NK-92 (cell line): ENCODE measurements around the gene FOXO3.
"Not testable (repeated sequence)": the region's sequence is repeated elsewhere in the genome, so short reads cannot be mapped to it uniquely, and the experiment has no call there.

Experiments
- DNase-seq: peaks from one replicate; lab custom pipeline; 2025; ENCODE audit not compliant: unreplicated experiment; lab: John Stamatoyannopoulos, UW

Gene FOXO3

GRCh38 chr6:108677894-108678293 lies 117.2 kb downstream of the FOXO3 start:
- DNase-seq: no peak

DNA sequence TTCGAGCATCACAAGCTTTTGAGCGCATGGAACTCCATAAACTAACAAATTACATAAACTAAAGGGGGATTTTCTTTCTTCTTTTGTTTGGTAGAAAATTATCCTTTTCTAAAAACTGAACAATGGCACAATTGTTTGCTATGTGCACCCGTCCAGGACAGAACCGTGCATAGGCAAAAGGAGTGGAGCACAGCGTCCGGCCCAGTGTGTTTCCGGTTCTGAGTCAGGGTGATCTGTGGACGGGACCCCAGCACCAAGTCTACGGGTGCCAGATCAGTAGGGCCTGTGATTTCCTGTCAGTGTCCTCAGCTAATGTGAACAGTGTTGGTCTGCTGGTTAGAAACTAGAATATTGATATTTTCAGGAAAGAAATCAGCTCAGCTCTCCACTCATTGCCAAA lies 119.6 kb downstream of the FOXO3 start:
- DNase-seq: not testable (repeated sequence)

- DNase-seq: not testable (repeated sequence)
Measured at GRCh38 chr6:108681721-108682120, 121.0 kb downstream of the FOXO3 start.

GRCh38 chr6:108682383-108683119 lies 121.8 kb downstream of the FOXO3 start:
- not testable (repeated sequence) for DNase-seq

GRCh38 chr6:108683976-108684375 lies 123.3 kb downstream of the FOXO3 start:
- DNase-seq: not testable (repeated sequence)

GRCh38 chr6:108684771-108685329 lies 124.1 kb downstream of the FOXO3 start:
- DNase-seq: no peak

- DNase-seq: no peak
Measured at GRCh38 chr6:108685970-108686369, 125.3 kb downstream of the FOXO3 start.

- no peak for DNase-seq
Measured at GRCh38 chr6:108686896-108687295, 126.2 kb downstream of the FOXO3 start.

DNA sequence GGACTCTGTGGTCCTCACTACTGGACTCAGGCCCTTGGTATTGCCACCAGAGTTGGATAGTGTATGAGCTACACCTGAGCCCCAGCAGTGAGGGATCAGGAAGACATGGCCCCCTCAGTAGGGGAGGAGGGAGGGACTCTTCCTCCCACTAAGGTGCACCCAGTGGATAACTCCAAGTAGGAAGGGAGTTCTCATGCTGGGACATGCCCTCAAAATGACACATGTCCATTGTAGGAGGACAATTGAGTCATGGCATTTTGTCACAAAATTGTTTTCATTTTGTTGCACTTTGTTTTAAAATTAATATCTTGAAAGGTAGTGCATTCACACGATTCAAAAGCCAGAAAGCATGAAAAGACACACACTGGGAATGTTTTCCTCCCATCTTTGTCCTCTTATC lies 127.2 kb downstream of the FOXO3 start:
- no peak for DNase-seq

DNA sequence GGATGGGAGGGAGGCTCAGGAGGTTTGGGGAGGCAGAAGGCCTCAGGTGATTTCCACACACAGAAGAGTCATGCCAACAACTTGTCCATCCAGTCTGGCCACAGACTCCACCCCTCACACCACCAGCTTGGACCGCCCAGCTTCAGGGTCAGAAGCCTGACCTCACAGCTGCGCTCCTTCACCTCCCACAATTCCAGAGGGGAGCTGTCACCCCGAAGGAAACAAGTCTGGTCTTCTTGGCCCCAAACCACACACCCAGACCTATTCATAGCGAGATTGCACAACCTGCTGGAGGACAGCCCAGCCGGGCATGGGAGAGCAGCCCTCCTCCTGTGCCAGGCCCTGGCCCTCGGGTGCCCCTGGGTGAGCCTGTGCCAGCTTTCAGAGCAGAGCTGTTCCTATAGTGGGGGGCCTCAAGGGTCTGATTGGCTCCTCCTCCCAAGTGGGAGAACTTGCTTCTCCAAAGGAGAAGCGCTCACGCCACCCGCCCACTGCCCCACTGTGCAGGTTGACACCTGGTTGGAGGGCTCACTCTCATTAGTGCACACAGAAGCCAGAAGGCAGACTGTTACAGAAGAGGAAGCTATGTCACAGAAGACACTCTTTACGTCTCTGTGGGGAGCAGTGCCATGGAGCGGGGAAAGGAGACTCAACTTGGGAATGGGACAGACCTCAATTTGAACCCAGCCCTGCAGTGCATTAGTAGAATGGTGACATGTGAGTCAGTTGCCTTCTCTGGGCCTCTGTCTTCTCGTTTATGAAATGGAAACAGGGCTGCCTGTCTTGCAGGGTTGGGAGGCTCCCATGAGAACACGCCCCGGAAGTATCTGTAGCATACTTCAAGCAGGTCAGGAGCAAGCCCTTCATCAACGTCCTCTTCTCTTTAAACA lies 128.8 kb downstream of the FOXO3 start:
- no peak for DNase-seq

DNA sequence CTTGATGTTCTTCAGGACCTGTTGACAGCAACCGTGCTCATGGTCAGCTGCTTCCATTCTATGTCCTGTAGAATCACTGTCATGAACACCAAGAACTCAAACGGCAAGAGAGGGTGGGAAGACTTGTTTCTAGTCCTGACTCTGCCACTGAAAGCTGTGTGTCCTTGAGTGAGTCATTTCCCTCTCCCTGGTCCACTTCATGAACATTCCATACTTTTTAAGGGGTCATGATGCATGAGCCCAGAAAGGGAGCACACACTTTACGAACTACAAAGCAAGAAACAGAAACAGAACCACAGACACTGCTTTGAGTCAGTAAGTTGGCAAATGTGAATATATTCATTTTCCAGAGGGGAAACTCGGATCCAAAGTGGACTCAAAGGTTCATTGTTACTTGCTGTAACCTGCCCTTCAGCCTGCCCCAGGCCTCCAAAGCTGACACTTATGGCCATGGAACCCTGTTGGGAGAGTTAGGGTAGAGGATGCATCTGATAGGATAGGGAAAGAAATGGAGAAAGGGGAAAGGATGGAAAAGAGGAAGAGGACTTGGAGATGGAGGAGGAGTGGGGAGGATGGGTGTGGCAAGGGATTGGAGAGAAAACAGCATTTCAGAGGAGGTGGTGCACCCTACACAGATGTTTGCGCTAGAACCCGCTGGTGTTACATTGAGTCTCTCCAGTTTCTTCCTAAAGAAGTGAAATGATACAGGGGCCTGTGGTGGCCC lies 129.8 kb downstream of the FOXO3 start:
- no peak for DNase-seq

GRCh38 chr6:108693430-108694154 lies 132.9 kb downstream of the FOXO3 start:
- DNase-seq: no peak

- no peak for DNase-seq
Measured at GRCh38 chr6:108694816-108695215, 134.1 kb downstream of the FOXO3 start.

GRCh38 chr6:108697561-108698161 lies 136.9 kb downstream of the FOXO3 start:
- no peak for DNase-seq

DNA sequence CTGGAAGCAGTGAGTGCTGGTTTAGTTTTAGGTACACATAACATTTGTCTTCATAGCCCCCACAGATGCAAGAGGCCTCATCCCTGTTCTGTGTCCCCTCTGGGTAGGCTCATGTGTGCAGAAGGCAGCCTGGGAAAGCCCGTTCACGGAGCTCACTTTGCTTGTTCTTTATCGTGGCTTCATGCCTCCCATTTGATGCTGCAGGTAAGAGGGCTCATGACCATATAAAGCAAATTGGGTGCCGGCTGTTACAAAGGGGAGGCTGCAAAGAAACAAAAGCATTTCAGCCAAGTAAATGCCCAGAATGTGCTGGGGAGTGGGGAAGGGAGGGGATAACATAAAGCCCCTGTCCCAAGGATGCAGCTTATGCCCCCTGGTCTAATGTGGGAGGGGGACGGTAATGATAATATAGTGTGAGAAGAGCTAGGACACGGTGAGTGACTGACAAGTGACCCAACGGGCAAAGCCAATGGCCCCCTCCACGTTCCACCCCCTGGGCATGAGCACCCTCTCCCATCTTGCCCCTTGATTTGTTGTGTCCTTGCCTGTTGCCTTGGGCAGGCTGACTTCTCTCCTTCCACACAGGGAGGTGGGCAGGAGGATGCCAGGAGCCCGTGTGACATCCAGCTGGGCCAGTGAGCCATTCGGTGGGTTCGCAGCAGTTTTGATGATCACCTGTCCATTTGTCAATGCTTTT lies 138.0 kb downstream of the FOXO3 start:
- DNase-seq: no peak

- no peak for DNase-seq
Measured at GRCh38 chr6:108699290-108700041, 138.7 kb downstream of the FOXO3 start.

DNA sequence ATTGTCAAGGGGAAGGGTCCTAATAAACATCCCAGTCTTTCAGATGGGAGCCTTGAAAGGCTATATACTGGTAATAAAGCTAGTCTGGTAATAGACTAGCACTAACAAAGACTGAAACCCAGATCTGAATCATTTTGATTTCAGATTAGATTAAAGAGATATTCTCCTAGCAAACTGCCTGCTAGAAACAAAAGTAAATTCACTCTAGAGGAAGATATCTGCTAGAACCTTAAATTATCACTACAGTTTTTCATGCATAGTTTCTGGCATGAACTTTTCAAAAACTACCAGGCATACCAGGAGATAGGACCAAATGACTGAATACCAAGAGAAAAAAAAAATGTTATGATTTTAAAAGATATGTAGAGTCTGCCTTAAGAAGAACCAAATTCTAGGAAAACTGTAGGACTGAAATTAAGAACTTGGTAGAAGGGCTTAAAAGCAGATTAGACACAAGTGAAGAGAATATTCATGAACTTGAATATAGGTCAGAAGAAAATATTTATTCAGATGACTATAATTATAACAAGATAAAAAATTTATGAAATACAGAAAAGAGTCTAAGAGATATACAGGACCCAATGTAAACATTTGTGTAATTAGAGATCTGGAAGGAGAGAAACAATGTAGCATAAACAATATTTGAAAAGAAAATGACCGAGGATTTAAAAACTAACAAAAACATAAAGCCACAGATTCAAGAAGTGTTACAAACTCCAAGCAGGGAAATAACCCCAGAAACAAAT lies 141.6 kb downstream of the FOXO3 start:
- no peak for DNase-seq

DNA sequence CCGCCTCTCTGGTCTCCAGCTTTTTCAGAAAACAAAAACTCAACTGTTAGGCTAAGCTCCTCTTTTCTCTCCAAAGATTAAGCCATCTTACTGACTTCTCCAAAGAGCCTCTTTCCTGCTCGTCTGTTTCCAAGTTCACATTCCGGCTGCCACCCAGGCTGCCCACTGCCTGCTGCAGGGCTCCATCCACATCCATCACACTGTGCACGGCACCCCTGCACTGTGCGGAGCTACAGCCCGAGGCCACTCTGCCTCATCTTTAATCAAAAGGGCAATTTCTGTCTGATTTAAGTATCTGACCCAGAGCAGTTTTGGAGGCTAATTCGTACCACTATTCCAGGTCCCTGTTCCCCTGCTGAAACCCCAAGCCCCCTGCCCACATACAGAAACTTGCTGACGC lies 145.9 kb downstream of the FOXO3 start:
- no peak for DNase-seq
